ENCODE measurements around the gene FAM185A.
A peak's percentile ranks its signal among the peaks of the same experiment; 100 is the strongest.
"Not testable (repeated sequence)": the region's sequence is repeated elsewhere in the genome, so short reads cannot be mapped to it uniquely, and the experiment has no call there.

The FAM185A gene

DNA sequence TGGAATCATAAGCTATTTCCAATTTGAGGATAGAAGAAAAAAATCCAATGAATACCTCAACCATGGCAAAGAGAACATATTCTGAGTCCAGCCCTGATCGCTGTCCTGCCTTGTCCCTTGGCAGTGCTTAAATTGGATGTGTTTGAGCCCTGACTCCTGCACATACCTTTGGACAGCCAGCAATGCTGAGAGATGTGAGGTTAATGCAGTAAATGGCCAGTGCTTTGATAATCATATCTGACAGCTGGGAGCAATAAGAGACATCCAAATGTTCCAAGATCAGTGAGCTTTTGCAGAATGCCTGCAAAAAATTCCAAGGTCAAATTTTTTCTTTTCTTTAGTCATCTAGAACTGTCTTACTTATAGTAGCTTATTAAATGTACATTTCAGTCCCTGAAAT is 83.9 kb downstream of the FAM185A start:
- no peak for DNase-seq (ENCODE audit: low spot score)

DNA sequence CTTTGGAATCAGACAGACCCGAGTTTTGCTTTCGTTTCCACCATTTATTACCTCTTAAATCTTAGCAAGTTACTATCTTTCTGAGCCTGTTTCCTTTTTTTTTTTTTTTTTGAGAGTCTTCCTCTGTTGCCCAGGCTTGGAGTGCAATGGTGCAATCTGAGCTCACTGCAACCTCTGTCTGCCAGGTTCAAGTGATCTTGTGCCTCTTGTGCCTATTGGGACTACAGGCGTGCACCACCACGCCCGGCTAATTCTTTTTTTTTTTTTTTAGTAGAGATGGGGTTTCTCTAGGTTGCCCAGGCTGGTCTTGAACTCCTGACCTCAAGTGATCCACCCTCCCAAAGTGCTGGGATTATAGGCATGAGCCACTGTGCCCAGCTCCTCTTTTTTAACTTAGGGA is 84.5 kb downstream of the FAM185A start:
- no peak for DNase-seq (ENCODE audit: low spot score)

DNA sequence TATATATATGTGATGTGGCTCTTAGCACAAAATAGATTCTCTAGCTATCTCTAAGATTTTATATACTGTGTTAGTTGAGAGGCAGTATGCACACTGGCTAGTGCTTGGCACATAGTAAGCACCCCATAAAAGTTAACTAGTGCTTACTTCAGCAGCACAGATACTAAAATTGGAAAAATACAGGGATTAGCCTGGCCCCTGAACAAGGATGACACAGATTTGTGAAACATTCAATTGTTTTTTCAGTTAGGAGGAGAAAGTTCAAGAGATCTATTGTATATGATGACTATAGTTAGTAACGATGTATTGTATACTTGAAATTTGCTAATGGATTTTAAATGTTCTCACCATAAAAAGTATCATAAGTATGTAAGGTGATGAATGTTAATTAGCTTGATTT is 85.7 kb downstream of the FAM185A start:
- no peak for DNase-seq (ENCODE audit: low spot score)

DNA sequence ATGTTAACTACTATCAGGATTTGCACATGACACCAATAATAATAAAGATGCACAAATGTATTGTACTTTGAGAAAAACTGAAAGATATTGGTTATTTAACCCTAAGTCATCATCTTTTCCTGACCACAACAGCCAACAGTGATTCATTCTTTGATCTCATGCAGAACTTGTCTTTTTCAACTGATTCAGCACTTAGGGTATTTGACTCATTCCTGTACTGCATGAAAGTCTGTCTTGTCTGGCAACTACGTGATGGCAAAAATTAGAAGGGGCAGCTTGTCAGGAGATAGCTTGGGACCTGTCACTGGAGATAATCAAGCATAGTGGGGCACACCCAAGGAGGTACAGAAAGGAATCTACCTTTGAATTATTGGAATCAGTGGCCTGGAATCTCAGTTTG is 86.2 kb downstream of the FAM185A start:
- DNase-seq (ENCODE audit: low spot score), result peak; percentile 53

DNA sequence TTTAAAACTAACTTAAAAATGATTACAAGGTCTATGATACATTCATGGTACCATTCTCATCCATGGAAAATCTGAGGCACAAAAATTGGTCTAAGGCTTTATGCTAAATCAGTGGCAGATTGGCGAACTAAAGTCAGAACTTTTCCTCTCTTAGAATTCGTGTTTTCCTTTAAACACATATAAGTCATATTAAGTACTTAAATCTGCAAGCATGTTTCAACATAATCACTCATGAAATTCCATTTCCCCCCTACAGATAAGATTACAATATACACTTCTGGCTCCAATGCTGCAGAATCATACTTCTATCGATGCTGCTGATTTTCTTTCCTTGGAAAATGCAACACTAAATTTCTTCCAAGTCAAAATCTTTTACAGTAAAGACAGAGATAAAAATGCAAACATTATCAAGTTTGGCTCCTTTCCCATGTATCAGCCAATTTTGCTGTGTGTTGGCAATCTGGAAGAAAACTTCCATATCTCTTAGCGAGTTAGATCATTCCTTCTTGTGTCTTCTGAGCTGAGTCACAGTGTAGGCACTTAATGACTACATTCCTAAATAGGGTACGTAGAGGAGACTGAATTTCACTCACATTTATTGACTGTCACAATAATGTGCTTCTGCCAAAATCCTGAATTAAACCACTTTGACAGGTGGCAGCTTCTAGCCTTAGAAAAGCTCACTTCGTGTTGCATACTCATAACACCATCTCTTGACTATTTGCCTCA is 87.6 kb downstream of the FAM185A start:
- peak; percentile 74 for DNase-seq (ENCODE audit: low spot score)

DNA sequence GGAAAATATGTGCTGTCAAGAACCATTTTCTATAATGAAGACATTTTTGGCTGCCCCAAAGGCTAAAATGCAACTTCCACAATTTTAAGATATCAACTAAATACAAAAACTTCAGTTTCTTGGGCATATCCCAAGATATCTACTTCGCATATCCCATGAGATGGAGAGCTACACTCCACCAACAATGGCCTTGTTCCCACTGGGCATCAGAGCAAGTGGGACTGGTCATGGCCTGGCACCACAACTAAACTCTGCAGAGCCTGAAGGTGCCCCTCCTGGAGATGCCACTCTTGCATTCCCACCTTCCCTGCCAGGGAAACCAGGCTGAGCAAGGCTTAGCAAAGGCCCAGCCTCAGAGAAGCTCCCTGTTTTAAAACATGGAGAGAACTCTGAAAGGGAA is 88.2 kb downstream of the FAM185A start:
- no peak for DNase-seq (ENCODE audit: low spot score)

DNA sequence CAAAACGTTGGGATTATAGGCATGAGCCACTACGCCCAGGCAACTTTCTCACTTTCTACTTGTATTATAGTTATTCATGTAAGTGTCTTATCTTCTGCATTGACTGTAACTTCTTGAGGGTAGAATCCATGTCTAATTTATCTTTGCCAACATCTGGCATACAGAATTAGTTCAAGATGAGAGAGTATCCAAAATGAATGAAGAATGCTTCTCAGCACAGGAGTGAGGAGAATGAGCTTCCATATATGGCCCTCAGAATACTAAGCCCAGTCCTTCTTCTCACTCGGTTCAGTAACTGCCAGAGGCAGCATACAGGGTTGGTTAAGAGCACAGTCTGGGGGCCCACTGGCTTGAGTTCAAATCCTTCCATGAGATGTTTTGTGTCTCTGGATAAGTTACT is 89.0 kb downstream of the FAM185A start:
- no peak for DNase-seq (ENCODE audit: low spot score)

DNA sequence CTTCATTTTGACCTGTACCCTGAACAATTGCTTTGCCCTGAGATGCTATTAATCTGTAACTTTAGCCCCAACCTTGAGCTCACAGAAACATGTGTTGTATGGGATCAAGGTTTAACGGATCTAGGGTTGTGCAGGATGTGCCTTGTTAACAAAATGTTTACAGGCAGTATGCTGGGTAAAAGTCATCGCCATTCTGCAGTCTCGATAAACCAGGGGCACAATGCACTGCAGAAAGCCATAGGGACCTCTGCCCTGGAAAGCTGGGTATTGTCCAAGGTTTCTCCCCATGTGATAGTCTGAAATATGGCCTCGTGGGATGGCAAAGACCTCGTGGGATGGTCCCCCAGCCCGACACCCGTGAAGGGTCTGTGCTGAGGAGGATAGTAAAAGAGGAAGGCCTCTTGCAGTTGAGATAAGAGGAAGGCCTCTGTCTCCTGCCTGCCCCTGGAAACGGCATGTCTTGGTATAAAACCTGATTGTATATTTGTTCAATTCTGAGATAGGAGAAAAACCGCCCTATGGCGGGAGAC is 89.8 kb downstream of the FAM185A start:
- not testable (repeated sequence) for DNase-seq (ENCODE audit: low spot score)

DNA sequence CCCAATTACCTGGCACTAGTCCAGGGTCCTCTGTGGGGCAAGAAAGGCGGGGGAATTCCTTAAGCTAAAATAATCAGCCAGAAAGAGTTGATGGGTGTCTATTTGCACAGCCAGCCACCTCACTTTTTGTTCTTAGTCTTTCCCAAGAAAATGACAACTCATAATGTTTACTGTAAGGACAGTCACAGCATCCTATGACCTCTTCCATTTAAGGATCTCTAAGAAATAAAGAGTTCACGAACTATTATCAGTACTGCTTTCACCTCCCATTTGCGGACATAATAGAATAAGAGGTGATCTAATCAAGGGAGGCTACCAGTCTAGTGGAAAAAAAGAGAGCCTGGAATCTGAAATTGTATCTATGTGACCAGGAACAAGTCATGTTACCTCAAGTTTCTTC is 91.6 kb downstream of the FAM185A start:
- DNase-seq (ENCODE audit: low spot score), result no peak

GRCh38 chr7:102841290-102841689 is 92.5 kb downstream of the FAM185A start:
- DNase-seq (ENCODE audit: low spot score), result no peak

DNA sequence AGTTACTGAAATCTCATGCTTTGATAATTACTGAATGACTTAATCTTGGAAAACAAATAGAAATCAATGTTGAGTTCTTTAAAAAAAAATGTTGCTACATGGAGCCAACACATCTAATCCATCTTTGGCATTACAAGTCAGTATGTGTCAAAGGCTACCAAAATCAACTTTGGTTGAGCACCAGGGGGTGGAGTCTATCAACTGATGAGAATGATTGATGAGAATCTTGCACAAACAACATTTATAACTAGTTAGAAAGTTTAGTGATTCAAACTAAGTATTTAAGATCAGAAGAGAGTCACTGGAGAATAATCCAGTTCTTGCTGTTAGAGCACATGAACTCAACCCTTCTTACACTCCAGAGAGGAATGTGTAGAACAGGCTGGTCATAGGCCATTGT is 93.5 kb downstream of the FAM185A start:
- DNase-seq (ENCODE audit: low spot score), result no peak

DNA sequence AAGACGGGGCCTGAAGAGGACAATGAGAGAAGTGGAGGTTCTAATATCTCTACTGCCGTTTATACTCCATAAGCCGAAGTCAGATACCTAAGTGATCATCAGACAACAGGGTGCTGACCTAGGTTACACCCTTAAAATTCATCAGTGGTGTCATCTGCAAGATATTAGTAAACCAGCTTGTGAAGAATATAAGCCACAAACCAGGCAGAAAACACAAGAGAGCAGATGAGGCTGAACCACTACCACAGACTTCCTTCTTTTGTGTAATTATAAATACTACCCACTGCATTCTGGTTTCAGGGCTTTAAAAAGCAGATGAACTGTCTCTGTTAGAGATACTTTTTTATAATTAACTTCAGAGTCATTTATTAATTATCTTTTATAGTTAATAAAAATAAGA is 95.1 kb downstream of the FAM185A start:
- DNase-seq (ENCODE audit: low spot score), result no peak

- peak; percentile 27 for DNase-seq (ENCODE audit: low spot score)
Observed at GRCh38 chr7:102845346-102845745, 96.5 kb downstream of the FAM185A start.

DNA sequence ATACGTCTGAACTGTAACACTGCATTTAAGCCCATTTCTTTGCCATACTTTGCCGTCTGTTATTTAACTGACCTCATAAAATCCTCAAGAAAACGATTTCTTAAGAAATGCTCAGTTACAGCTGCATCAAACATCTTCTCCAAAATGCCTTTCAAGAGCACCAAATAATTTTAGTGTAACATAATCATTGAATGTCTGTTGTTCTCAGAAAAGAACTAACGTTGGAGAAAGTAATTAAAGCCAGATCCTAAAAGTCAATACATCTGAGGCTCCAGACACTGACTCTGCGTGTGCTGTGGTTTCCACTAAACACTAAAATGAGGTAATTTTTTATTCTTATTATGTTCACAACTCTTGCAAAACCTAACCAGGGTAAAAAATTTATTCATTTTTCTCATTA is 100.3 kb downstream of the FAM185A start:
- peak; percentile 50 for DNase-seq (ENCODE audit: low spot score)

DNA sequence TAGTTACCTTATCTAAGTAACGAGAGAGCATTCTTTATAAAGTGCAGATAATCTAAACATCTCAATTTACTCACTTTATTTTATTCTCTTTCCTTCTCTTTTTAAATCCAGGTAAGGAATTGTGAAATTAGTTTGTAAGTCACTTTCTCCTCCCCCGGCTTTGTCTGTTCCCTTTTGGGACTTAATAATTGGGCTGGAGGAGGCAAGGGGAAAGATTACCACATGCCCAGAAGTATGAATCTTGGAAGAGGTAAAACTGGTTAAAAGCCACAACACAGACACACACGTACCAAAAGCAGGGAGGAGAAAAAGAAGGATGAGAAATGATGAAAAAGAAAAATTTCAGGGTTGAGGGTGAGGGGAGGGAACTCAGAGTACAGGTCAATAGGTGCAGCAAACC is 100.7 kb downstream of the FAM185A start:
- no peak for DNase-seq (ENCODE audit: low spot score)

DNA sequence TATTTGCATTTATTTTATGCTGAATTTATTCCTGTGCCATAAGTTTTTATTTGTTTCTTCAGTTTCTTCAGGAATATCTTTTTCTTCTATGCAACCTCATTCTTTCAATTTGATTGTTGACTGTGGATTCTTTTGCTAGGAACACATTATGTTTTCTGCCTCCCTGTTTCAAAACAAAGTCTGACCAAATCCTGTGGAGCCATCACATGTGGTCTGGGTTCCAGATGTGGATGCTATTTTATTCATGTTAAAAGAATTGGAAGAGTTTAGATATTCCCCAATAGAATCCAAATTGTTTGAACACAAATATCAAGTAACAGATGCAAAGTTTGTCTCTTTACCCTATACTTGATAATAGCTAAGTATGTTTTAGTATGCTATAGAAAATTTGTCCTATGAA is 107.2 kb downstream of the FAM185A start:
- DNase-seq (ENCODE audit: low spot score), result peak; percentile 43
